Fibroblast of upper back skin (primary cell): ENCODE measurements around the gene TFIP11.
"Not testable (repeated sequence)": the region's sequence is repeated elsewhere in the genome, so short reads cannot be mapped to it uniquely, and the experiment has no call there.

Source experiments
- DNase-seq: peaks from one replicate; pipeline ENCODE4 v3.0.0-alpha.2; 2013

TFIP11 gene

GRCh38 chr22:26540119-26540518 lies 27.8 kb upstream of the TFIP11 start:
- no peak for DNase-seq

- DNase-seq, result no peak
These were observed 24.5 kb upstream of the TFIP11 start for GRCh38 chr22:26536762-26537134.

- no peak for DNase-seq
These were observed 23.9 kb upstream of the TFIP11 start for GRCh38 chr22:26536056-26536761.

GRCh38 chr22:26535603-26535908 lies 23.3 kb upstream of the TFIP11 start:
- no peak for DNase-seq

- no peak for DNase-seq
These were observed 22.8 kb upstream of the TFIP11 start for GRCh38 chr22:26534874-26535602.

- DNase-seq, result no peak
These were observed 22.0 kb upstream of the TFIP11 start for GRCh38 chr22:26534171-26534855.

- DNase-seq, result no peak
These were observed 17.1 kb upstream of the TFIP11 start for GRCh38 chr22:26529345-26529744.

- not testable (repeated sequence) for DNase-seq
These were observed 16.2 kb upstream of the TFIP11 start for GRCh38 chr22:26528518-26528917.

- no peak for DNase-seq
These were observed 15.5 kb upstream of the TFIP11 start for GRCh38 chr22:26527574-26528465.

GRCh38 chr22:26527167-26527566 lies 14.9 kb upstream of the TFIP11 start:
- DNase-seq, result no peak

- no peak for DNase-seq
These were observed 13.8 kb upstream of the TFIP11 start for GRCh38 chr22:26525946-26526564.

GRCh38 chr22:26524870-26525269 lies 12.6 kb upstream of the TFIP11 start:
- DNase-seq, result no peak

- no peak for DNase-seq
These were observed 10.3 kb upstream of the TFIP11 start for GRCh38 chr22:26522592-26522991.

GRCh38 chr22:26522012-26522411 lies 9.7 kb upstream of the TFIP11 start:
- DNase-seq, result no peak

GRCh38 chr22:26517429-26517828 lies 5.2 kb upstream of the TFIP11 start:
- DNase-seq, result no peak

- no peak for DNase-seq
These were observed 4.2 kb upstream of the TFIP11 start for GRCh38 chr22:26516503-26516902.

GRCh38 chr22:26515931-26516330 lies 3.7 kb upstream of the TFIP11 start:
- no peak for DNase-seq

GRCh38 chr22:26514419-26515161 lies 2.3 kb upstream of the TFIP11 start:
- DNase-seq, result no peak

GRCh38 chr22:26513838-26514237 lies 1.6 kb upstream of the TFIP11 start:
- DNase-seq, result no peak

GRCh38 chr22:26508148-26508547 lies 4.1 kb downstream of the TFIP11 start:
- DNase-seq, result no peak

GRCh38 chr22:26503758-26504157 lies 8.5 kb downstream of the TFIP11 start:
- DNase-seq, result no peak
